CD4-positive, alpha-beta T cell (primary cell): ENCODE measurements around the gene CKMT1B. TPM values are rescaled to one million over a fixed set of nuclear protein-coding genes. Genes with fewer than 3 reads are reported as not detected.
"Not testable (repeated sequence)": the region's sequence is repeated elsewhere in the genome, so short reads cannot be mapped to it uniquely, and the experiment has no call there.

Experiments
- ATAC-seq: fragments of 200-7000 bp; cut with Tn5 transposase; one replicate; pipeline ENCODE4 v1.10.0; 2022; ENCODE audit warnings: mild to moderate bottlenecking; ENCODE audit not compliant: poor library complexity
- CTCF ChIA-PET: fragments of 350-600 bp; sonication (Branson Sonifier 250); formaldehyde crosslinking; loops from one replicate; lab custom pipeline; 2021; ENCODE audit warnings: antibody characterized with exemption, inconsistent platforms; lab: Charles Lee
- POLR2A ChIA-PET: fragments of 350-600 bp; sonication (Branson Sonifier 250); formaldehyde crosslinking; loops from one replicate; lab custom pipeline; 2021; ENCODE audit warnings: antibody characterized with exemption, inconsistent platforms; lab: Charles Lee
- DNase-seq, 14 experiments: peaks; one replicate each; pipeline ENCODE4 v3.0.0-alpha.2; 2013 to 2020; ENCODE audit warnings: mixed read lengths in 2 of 14
- H3K27ac ChIP-seq, 2 donors: one replicate each; pipeline versions ENCODE4 v1.5.1 to v1.7.0; 2013; ENCODE audit warnings: low read length in 2 of 2, low read depth in 1 of 2, mild to moderate bottlenecking in 1 of 2
- H3K27me3 ChIP-seq, 2 experiments: 1 replicate in 1 of 2; 2 replicates in 1 of 2; pipeline versions ENCODE4 v1.6.1 to v1.7.0; 2013; ENCODE audit warnings: low read length in 2 of 2, control low read depth in 1 of 2, mild to moderate bottlenecking in 1 of 2, moderate library complexity in 1 of 2; ENCODE audit not compliant: insufficient read depth in 2 of 2, control insufficient read depth in 1 of 2
- H3K36me3 ChIP-seq: one replicate; pipeline ENCODE4 v1.6.1; 2013; ENCODE audit warnings: low read length, control low read depth; ENCODE audit not compliant: insufficient read depth
- H3K4me1 ChIP-seq: one replicate; pipeline ENCODE4 v1.6.1; 2013; ENCODE audit warnings: low read length, control low read depth; ENCODE audit not compliant: insufficient read depth
- H3K4me3 ChIP-seq: one replicate; pipeline ENCODE4 v1.5.1; 2013; ENCODE audit warnings: mild to moderate bottlenecking, low read length, moderate library complexity
- H3K9me3 ChIP-seq, 2 experiments: 1 replicate in 1 of 2; 2 replicates in 1 of 2; pipeline versions ENCODE4 v1.6.1 to v1.7.0; 2013; ENCODE audit warnings: low read length in 2 of 2, mild to moderate bottlenecking in 2 of 2, control low read depth in 1 of 2, moderate library complexity in 1 of 2; ENCODE audit not compliant: control insufficient read depth in 1 of 2, insufficient read depth in 1 of 2
- H3K27ac Mint-ChIP-seq: one replicate; pipeline ENCODE4 v1.8.0; 2020; ENCODE audit warnings: mixed read lengths
- H3K27me3 Mint-ChIP-seq: one replicate; pipeline ENCODE4 v1.8.0; 2021; ENCODE audit warnings: mixed read lengths
- H3K36me3 Mint-ChIP-seq: one replicate; pipeline ENCODE4 v1.8.0; 2021; ENCODE audit warnings: low read depth, mixed read lengths
- H3K4me1 Mint-ChIP-seq: one replicate; pipeline ENCODE4 v1.8.0; 2021; ENCODE audit warnings: low read depth, mixed read lengths
- H3K4me3 Mint-ChIP-seq: one replicate; pipeline ENCODE4 v1.8.0; 2020; ENCODE audit warnings: mild to moderate bottlenecking, mixed read lengths
- H3K9me3 Mint-ChIP-seq: one replicate; pipeline ENCODE4 v1.8.0; 2020; ENCODE audit warnings: mixed read lengths
- CTCF ChIP-seq: fragments of 200-600 bp; IDR thresholded peaks from one replicate; pipeline ENCODE4 v1.8.0; 2022; ENCODE audit warnings: antibody characterized with exemption, mild to moderate bottlenecking
- intact Hi-C, 2 experiments: fragments of 100-400 bp; cut with DNase I in 1 of 2; cut with micrococcal nuclease in 1 of 2; formaldehyde crosslinking; loops; one replicate each; pipeline versions ENCODE4 v1.15.1 to v1.9.0; 2023 to 2025; cut with DNase I, micrococcal nuclease
- total RNA-seq, 174 experiments: library from RNA in 2 of 174; stranded (reverse) in 2 of 174; gene quantifications; one replicate each; pipeline ENCODE4 v1.2.3 and lab custom pipeline; 2021 to 2026

CKMT1B gene
- total RNA-seq, 2 experiments from 2014 or later = not detected

- Mint-ChIP-seq H3K9me3 (no peaks in the 10 kb centered on the region), H3K27me3 (peaks cover 13% of the 10 kb centered on the region), H3K4me1 (no peaks in the 10 kb centered on the region), H3K36me3 (no peaks in the 10 kb centered on the region), H3K27ac (no peak overlapping the region), H3K4me3 (no peak overlapping the region)
- ATAC-seq (no peak), DNase-seq (no peak)
- H3K9me3 ChIP-seq = no peaks in the 10 kb centered on the region
- ChIA-PET CTCF (no interaction called here), POLR2A (no interaction called here)
- no peaks in the 10 kb centered on the region for H3K4me1 ChIP-seq
- no peaks in the 10 kb centered on the region for H3K27me3 ChIP-seq
- H3K27ac ChIP-seq = no peak overlapping the region
- intact Hi-C loops = no loop called here
- H3K4me3 ChIP-seq = no peak overlapping the region
- H3K36me3 ChIP-seq = no peaks in the 10 kb centered on the region
- TF ChIP-seq CTCF = no peak
Measured at GRCh38 chr15:43625106-43625505, 31.3 kb downstream of the CKMT1B start.

DNA sequence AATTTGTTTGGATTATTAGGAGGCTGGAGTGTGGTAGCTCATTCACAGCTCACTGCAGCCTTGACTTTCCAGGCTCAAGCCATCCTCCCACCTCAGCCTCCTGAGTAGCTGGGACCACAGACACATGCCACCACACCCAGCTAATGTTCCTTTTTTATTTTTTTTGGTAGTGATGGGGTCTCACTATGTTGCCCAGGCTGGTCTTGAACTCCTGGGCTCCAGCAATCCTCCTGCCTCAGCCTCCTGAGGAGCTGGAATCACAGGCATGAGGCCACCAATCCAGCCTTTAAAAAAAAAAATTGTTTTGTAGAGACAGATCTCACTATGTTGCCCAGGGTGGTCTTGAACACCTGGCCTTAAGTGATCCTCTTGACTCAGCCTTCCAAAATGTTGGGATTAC is 33.1 kb downstream of the CKMT1B start:
- CTCF ChIA-PET, H3K27me3 ChIP-seq, H3K9me3 Mint-ChIP-seq, intact Hi-C loops, H3K4me3 Mint-ChIP-seq, H3K36me3 ChIP-seq, H3K27ac ChIP-seq, DNase-seq, H3K4me1 ChIP-seq, H3K27ac Mint-ChIP-seq, H3K4me1 Mint-ChIP-seq, H3K4me3 ChIP-seq, ATAC-seq, H3K27me3 Mint-ChIP-seq, H3K36me3 Mint-ChIP-seq, H3K9me3 ChIP-seq, POLR2A ChIA-PET: not testable (repeated sequence)

DNA sequence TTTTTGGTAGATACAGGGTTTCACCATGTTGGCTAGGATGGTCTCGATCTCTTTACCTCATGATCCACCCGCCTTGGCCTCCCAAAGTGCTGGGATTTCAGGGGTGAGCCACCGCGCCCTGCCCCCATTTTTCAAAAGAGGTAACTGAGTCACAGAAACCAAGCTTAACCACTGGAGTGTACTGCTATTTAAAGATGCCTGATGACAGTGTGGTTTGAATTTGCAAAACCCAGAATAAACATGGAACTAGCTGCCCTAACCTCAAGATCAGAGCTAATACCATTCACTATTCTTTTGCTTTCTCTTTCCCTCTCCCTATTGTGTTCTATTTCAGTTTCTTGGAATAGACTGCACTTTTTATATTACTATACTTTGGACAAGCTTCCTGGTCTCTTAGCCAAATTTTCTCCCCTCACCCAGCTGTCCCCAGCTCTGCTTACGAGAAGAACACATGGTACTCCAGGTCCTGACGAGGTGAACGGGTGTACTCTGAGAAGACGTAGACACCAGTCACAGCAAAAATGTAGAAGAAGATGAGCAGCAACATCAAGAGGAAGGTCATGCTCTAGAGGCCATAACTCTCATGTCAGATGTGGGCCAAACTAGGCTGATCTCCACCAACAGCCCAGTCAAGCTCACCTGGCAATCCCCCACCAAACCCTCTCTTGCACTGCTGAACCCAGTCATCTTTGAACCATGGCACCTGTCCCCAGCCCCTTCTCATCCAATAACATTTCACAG is 44.8 kb downstream of the CKMT1B start:
- POLR2A ChIA-PET, H3K36me3 ChIP-seq, H3K4me1 Mint-ChIP-seq, H3K27me3 ChIP-seq, H3K4me3 Mint-ChIP-seq, DNase-seq, H3K36me3 Mint-ChIP-seq, intact Hi-C loops, H3K4me1 ChIP-seq, H3K27ac Mint-ChIP-seq, H3K4me3 ChIP-seq, H3K27ac ChIP-seq, H3K9me3 ChIP-seq, ATAC-seq, CTCF ChIA-PET, H3K9me3 Mint-ChIP-seq: not testable (repeated sequence)
- H3K27me3 Mint-ChIP-seq = peaks cover 11% of the 10 kb centered on the region

Other genes with a start within 250 kb of the CKMT1B start
- gene ZSCAN29, start 223.0 kb upstream of the CKMT1B start, total RNA-seq = 1 to 10 TPM; 7.1 to 7.4 TPM
- gene TUBGCP4, start 222.9 kb upstream of the CKMT1B start, total RNA-seq = 1 to 10 TPM; 4.1 to 5.9 TPM
- 10 to 100 TPM; 43.0 to 44.6 TPM for gene TP53BP1, start 100.9 kb upstream of the CKMT1B start, total RNA-seq
- 1 to 10 TPM; 1.2 to 1.5 TPM for gene MAP1A, start 76.4 kb upstream of the CKMT1B start, total RNA-seq
- gene PPIP5K1, start 3.8 kb upstream of the CKMT1B start, total RNA-seq = 10 to 100 TPM; 16.9 to 23.8 TPM
- gene STRC, start 24.8 kb downstream of the CKMT1B start, total RNA-seq = 1 to 10 TPM; 1.7 to 2.1 TPM
- gene CATSPER2, start 54.8 kb downstream of the CKMT1B start, total RNA-seq = 1 to 10 TPM; 3.0 to 4.1 TPM
- not detected for gene CKMT1A, start 99.8 kb downstream of the CKMT1B start, total RNA-seq
- 100 to 1,000 TPM; 179 to 200 TPM for gene PDIA3, start 152.4 kb downstream of the CKMT1B start, total RNA-seq
- 1 to 10 TPM; 1.1 to 2.3 TPM for gene ELL3, start 182.9 kb downstream of the CKMT1B start, total RNA-seq
- gene SERF2, start 198.3 kb downstream of the CKMT1B start, total RNA-seq = 100 to 1,000 TPM; 319 to 323 TPM
- under 1 TPM in 1 of 2 experiments, not detected in 1; 0.36 TPM for gene SERINC4, start 206.2 kb downstream of the CKMT1B start, total RNA-seq
- gene HYPK, start 206.6 kb downstream of the CKMT1B start, total RNA-seq = 10 to 100 TPM; 17.6 to 18.5 TPM
- gene MFAP1, start 230.7 kb downstream of the CKMT1B start, total RNA-seq = 10 to 100 TPM in 1 of 2 experiments, 1 to 10 TPM in 1; 9.4 to 10.6 TPM
- gene WDR76, start 233.0 kb downstream of the CKMT1B start, total RNA-seq = 1 to 10 TPM; 7.0 to 8.6 TPM